ENCODE measurements around the gene PRKCG.
"Not testable (repeated sequence)": the region's sequence is repeated elsewhere in the genome, so short reads cannot be mapped to it uniquely, and the experiment has no call there.

PRKCG gene

DNA sequence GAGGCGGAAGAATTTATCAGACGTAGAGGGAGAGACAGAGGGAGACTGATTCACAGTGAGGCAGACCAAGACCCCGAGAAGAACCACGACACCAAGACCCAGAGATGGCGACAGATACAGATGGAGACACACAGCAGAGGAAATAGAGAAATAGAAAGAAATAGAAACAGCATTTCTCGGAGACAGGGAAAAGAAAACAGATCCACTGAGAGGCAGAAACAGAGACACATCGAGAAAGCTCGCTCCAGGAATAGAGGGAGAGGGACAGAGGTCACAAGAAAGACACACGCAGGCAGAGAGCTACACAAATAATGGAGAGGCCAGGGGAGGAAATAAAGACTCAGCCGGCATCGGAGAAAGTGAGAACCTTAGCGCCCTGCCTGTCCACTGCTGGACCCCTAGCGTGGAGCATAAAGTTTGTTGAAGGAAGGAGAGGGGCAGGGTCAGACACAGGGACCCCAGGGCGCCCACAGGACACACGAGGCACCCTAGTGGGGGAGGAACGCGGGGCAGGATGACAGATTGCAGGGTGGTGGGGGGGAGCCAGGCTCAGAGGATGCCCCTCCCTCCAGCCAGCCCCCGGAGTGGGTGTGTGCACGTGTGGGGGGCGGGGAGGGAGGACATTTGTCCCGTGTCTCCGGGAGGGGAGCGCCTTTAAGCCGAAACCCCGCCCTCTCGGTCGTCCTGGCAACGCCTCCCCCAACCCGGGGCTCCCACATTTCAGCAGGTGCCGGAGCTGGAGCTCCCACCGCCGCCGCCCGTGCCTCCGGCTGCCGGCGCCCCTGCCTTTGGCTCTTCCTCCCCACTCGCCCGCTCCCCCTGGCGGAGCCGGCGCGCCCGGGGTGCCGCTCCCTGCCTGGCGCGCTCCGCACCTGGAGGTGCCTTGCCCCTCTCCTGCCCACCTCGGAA is at the start of gene PRKCG:
PRKCG (plus strand) TSS at position 716 of the 909 bp plus-strand sequence. CDS start 298 bp downstream, outside the sequence.
- peak; percentile 82 for DNase-seq

- DNase-seq: peak; percentile 28
These were observed 49.1 kb upstream of the PRKCG start for GRCh38 chr19:53832861-53833260.

- DNase-seq: not testable (repeated sequence)
These were observed 43.6 kb upstream of the PRKCG start for GRCh38 chr19:53838446-53838845.

GRCh38 chr19:53840241-53840640 is 41.8 kb upstream of the PRKCG start:
- DNase-seq: not testable (repeated sequence)

GRCh38 chr19:53840914-53841313 is 41.1 kb upstream of the PRKCG start:
- DNase-seq: not testable (repeated sequence)

- DNase-seq: no peak
These were observed 37.1 kb upstream of the PRKCG start for GRCh38 chr19:53844849-53845246.

GRCh38 chr19:53847555-53847954 is 34.4 kb upstream of the PRKCG start:
- no peak for DNase-seq

DNA sequence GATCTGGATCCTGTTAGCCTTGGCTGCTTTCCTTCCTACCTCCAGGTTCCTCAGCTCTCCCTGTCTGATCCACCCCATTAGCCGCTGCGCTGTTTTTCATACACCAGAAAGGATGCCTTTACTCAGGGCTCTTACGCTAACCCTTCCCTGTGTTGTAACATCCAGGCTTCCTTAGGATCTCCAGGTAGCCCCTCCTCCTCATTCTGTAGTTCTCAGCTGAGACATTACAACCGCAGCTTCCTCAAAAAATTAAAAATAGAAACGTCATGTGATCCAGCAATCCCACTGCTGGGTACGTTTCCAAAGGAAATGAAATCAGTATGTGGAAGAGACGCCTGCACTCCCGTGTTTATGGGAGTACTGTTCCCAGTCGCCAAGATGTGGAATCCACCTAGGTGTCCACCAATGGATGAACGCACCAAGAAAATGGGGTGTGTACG is 32.7 kb upstream of the PRKCG start:
- DNase-seq: no peak

- peak; percentile 60 for DNase-seq
These were observed 28.3 kb upstream of the PRKCG start for GRCh38 chr19:53853707-53854106.

- no peak for DNase-seq
These were observed 17.6 kb upstream of the PRKCG start for GRCh38 chr19:53864308-53864836.

DNA sequence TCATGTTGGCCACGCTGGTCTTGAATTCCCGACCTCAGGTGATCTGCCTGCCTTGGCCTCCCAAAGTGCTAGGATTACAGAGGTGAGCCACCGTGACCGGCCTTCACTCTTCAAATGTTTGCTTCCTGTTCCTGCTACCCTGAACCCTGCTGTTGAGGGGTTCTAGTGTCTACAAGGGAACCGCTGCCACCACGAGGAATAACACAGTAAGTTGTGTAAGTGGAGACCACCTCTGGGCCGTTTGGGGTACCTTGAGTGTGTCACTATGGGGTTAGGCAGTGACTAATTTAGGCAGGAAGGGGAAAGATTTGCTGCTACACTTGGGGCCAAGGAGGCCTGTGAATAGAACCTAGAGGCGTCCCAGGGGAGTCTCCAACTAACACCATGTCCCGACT is 16.5 kb upstream of the PRKCG start:
- DNase-seq: no peak

DNA sequence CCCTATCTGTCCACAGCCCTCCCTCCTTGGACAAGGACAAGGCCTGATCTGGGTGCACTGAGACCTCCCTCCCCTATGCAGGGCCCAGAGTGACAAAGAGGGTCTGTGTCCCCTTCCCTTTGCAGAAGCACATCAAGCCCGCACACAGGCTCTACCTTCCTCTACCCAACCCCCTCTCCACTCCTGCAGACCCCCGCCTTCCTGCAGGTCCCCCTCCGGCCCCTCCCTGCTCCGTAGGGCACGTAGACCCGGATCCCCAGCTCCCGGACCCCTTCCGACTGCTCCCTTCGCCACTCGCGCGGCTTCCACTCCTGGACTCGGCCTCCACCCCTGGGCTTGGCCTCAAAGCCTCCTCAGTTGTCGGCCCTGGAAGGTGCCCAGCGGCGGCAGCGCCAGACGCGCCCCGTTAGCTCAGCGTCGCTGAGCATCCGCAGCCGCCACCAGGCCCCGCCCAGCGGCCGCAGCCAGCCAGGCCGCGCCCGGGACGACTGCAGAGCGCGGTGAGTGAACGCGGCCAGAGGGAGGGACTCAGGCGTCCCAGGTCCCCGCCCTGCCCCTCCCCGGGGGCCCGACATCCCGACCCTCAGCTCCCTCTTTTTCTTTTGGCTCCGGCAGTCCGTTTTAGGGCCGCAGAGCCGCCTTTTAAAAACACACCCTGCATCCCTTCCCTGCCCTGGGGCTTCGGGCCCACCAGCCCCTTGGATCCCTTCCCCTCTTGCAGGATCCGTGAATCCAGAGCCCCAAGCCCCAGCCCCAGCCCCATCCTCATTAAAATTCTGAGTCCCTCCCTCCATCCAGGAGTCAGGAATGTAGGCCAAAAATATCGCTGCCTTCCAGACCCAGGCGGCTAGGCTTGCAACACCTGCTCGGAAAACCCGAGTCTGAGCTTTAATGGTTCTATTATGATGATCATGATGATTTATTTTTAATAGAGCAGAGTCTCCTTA is 15.8 kb upstream of the PRKCG start:
- DNase-seq: peak; percentile 83

- no peak for DNase-seq
These were observed 15.2 kb upstream of the PRKCG start for GRCh38 chr19:53866865-53867224.

DNA sequence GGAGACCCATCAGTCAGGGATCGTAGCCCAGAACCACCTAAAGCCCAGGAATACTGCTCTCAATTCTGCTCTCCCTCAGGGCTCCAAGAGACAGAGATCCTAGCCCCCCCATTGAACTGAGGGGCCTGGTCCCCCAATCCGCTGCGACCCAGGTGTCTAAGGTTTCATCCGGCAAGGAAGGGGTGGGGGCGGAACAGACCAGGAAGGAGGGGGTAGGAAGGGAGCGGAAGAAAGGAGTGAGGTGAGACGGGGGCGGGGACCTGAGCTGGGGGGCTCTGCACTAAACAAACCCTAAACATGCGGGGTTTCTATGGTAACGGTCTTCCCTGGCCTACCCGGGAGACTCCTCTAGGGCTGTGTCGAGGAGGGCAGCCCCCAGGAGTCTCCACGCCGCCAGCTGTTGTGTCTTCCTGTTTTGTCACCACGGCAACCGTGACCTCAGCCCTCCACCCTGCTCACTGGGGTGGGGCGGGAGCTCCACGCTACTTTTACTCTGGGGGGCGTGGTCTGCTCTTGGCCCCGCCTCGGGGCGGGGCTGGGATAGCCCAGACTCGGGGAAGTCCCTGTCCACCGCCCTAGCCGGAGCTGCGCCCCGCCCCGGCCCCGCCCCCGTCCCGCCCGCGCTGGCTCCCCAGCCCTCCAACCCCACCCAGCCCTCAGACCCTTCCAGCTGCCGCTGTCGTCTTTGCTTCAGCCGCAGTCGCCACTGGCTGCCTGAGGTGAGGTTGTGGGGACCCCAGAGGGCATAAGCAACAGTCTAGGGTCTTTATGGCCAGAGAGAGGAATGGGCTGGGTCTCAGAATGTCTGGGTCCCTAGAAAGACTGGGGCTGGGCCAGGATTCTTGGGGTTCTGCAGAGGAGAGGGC is 14.5 kb upstream of the PRKCG start, which contains the start of gene MYADM:
MYADM (plus strand) TSS at position 659 of the 866 bp plus-strand sequence. CDS start 5,647 bp downstream, outside the sequence.
- DNase-seq: peak; percentile 98

DNA sequence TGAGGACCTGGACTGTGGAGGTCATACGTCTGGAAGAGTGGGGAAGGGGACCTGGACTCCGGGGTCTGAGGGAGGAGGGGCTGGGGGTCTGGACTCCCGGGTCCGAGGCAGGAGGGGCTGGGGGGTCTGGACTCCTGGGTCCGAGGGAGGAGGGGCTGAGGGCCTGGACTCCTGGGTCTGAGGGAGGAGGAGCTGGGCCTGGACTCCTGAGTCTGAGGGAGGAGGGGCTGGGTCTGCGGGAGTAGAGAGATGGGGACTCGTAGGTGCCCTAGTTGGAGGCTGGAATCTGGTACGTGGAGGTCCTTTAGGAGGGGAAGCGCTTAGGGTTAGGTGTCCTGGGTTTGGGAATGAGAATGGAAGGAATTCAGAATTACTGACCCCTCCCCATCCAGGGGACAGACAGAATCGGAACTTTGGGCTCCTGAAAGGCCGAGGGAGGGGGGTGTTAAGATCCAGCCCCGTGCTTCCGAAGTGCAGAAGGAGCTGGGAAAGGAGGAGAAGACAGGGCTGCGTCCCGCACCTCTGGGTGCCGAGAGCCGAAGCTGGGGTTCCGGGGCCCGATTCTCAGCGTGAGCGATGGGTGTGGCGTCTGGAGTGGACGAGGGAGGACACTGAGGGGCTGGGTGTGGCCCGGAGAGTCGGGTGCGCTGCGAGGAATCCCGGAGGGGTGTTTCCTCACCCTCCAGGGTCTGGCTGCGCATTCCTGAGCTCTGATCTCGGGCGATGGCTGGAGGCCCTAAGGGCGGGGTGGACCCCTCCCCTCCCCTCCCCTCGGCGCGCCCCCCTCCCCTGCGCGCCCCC is 13.7 kb upstream of the PRKCG start:
- DNase-seq: peak; percentile 54

DNA sequence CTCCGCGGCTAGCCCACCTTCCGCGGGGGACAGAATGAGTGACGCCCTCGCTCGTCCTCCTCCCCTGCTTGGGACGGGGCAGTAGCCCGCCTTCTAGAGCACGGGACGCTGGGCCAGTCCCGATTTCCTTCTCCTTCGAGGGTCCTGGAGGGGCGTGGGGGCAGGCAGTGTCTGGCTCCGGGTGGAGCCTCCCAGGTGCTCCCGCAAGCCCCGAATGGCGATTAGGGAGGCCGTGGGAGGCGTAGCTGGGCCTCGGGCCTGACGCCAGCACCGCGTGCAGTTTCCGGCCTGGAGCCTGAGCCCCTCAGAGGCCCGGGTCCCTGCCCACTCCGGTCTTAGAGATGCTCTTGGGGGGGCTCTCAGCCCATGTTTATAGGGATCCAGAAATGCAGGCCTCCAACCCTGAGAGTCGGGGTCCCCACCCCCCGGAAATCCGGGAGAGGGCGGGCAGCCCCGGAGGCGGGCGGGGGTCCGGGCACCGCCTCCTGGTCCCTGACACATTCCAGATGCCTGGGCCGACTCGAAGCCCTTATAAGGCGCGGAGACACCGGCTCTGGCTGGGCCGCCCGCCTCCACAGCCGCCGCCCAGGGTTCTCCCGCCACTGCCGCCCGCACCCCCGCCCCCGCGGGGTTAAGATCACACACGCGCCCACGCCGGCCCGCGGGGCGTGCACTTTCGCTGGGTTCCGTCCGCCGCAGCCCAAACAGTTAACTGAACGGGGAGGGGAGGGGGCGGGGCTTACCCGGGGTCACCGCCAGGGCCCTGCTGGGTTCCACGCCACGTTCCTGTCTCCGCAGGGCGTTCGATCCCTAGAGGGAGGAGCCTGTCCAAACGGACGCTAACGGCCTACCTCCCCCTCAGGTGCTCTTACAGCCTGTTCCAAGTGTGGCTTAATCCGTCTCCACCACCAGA is 12.8 kb upstream of the PRKCG start:
- peak; percentile 95 for DNase-seq

GRCh38 chr19:53869805-53870484 is 12.1 kb upstream of the PRKCG start:
- DNase-seq: not testable (repeated sequence)

DNA sequence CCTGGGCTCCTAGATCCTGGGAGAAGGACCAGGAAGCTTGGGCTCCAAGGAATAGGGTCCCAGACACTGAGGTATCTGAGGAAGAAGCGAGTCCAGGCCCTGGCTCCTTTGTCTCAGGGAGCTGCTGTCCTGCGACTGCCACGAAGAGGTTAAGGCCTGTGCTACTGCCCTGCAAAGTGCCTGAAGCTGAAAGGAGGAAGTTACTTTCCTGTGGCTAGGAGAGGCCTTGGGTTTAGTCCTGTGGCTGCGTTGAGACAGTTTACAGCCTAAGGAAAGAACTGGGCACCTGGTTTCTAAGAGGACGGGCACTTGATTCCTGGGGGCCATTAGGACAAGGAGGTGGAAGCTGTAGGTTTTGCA is 11.5 kb upstream of the PRKCG start:
- DNase-seq: peak; percentile 86

DNA sequence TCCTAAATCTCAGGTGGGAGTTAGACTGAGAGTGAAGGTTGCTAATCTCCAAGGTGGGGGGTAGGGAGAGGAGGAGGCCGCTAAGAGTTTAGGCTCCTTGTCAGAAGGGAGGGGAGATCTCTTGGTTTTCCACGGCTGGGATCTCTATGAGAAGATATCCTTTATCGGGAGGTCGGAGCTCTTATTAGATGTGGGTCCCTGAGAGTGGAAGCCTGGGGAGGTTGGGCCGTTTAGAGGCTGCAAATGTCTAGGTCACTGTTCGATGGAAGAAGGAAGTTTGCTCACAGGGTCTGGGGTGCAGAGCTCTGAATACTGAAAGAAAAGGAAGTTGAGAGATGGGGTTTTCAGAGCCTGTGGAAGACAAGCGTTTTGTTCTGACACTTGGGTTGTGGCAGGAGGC is 10.5 kb upstream of the PRKCG start:
- DNase-seq: no peak

GRCh38 chr19:53872762-53873161 is 9.2 kb upstream of the PRKCG start:
- DNase-seq: no peak
